ENCODE results near the gene ALDH5A1.

The ALDH5A1 gene

GRCh38 chr6:24583463-24584381 is 89.0 kb downstream of the ALDH5A1 start (continued):
- TF ChIP-seq ZNF837 (tag by site-specific recombination; IDR thresholded peaks at IDR 0.05) = no peak
- TF ChIP-seq ZBTB26 (tag by site-specific recombination; optimal IDR thresholded peaks at IDR 0.05) = no peak
- TF ChIP-seq IKZF3 (tag by site-specific recombination; IDR thresholded peaks at IDR 0.05) = peak; percentile 91
- no peak for TF ChIP-seq ZBTB1 (tag by site-specific recombination; IDR thresholded peaks at IDR 0.05)
- peak; percentile 46; the same call in 1 of the 2 replicates for TF ChIP-seq ZSCAN4 (tag by site-specific recombination; IDR thresholded peaks at IDR 0.05)
- no peak for TF ChIP-seq ZFP3 (tag by site-specific recombination; IDR thresholded peaks at IDR 0.05; ENCODE audit: low read depth)
- peak; percentile 93 for TF ChIP-seq TRIM28 (IDR thresholded peaks at IDR 0.05; ENCODE audit: borderline replicate concordance, low read length)
- TF ChIP-seq ZNF404 (tag by site-specific recombination; IDR thresholded peaks at IDR 0.05) = no peak
- no peak; the same call in 1 of the 2 replicates for TF ChIP-seq ZNF148 (tag by site-specific recombination; IDR thresholded peaks at IDR 0.05; ENCODE audit: borderline replicate concordance)

GRCh38 chr6:24584382-24584720 is 89.6 kb downstream of the ALDH5A1 start:
- POLR2A ChIA-PET = interaction anchor here (0.5 to 2.7 kb wide), 10 partner anchors 9 to 191 kb away, joined by 3 to 28 read pairs (median 4); partner anchors contain the start of genes ACOT13, C6orf62, GMNN and TDP2

More at GRCh38 chr6:24584382-24584720, 89.6 kb downstream of the ALDH5A1 start:
- CTCF ChIA-PET = interaction anchor here (0.6 to 9.8 kb wide), 34 partner anchors 9 to 484 kb away, joined by 3 to 121 read pairs (median 5); partner anchors contain the start of genes ACOT13, ALDH5A1 and TDP2
- peaks cover 12% of the 10 kb centered on the region for H3K4me1 ChIP-seq (ENCODE audit: control insufficient read depth, insufficient read depth, low read length)
- no peak for TF ChIP-seq ZNF423 (tag by site-specific recombination; IDR thresholded peaks at IDR 0.05)
- peak; percentile 5; the same call in 1 of the 2 replicates for TF ChIP-seq TRIM28 (IDR thresholded peaks at IDR 0.05; ENCODE audit: borderline replicate concordance, low read length)
- no peak overlapping the region for H3K4me3 ChIP-seq (ENCODE audit: low read depth, low read length)
- peak overlapping the region; percentile 44; the same call in 1 of the 2 replicates for H3K27ac ChIP-seq (ENCODE audit: extremely low read depth, low read depth, low read length)
- no peaks in the 10 kb centered on the region for H3K9me3 ChIP-seq (ENCODE audit: control insufficient read depth, insufficient read depth, low read depth, low read length)
- no peaks in the 10 kb centered on the region for H3K36me3 ChIP-seq (ENCODE audit: control insufficient read depth in 2 of 2, insufficient read depth in 1 of 2, low read length in 2 of 2)

Data from HEK293 (cell line).